ENCODE measurements around the gene RBP2.

- TF ChIP-seq CTCF (IDR thresholded peaks at IDR 0.05) (no peak), EZH2 (IDR thresholded peaks at IDR 0.05) (no peak)
Measured at GRCh38 chr3:139521816-139522215, 45.5 kb upstream of the RBP2 start.
